Endothelial cell of umbilical vein (primary cell): ENCODE results near the gene ACYP2. TPM values are rescaled to one million over a fixed set of nuclear protein-coding genes. Genes with fewer than 3 reads are reported as not detected.

ENCODE experiments used
- BruUV-seq: library from RNA; stranded (reverse); fragments of 400-500 nt; replicated peaks from 2 replicates; lab custom pipeline; 2021; lab: Mats Ljungman, UMichigan
- CTCF ChIA-PET: fragments of 300-600, 350-600 bp; sonication (Branson Sonifier 250); formaldehyde crosslinking; loops from one replicate; lab custom pipeline; 2021; ENCODE audit warnings: antibody characterized with exemption, inconsistent platforms; lab: Charles Lee
- POLR2A ChIA-PET: fragments of 300-600, 350-600 bp; sonication (Branson Sonifier 250); formaldehyde crosslinking; loops from one replicate; lab custom pipeline; 2021; ENCODE audit warnings: antibody characterized with exemption, inconsistent platforms; lab: Charles Lee
- DNase-seq: peaks from one replicate; pipeline ENCODE4 v3.0.0-alpha.2; 2011; ENCODE audit warnings: low read depth, low spot score
- FAIRE-seq: peaks from 2 replicates; lab custom pipeline; 2011; peaks lifted over from hg19 to GRCh38; lab: Jason Lieb, UNC
- H2AFZ ChIP-seq: 2 replicates; pipeline ENCODE4 v1.6.0; 2012; ENCODE audit warnings: low read depth, low read length, control low read depth, inconsistent platforms
- H3K27ac ChIP-seq: 2 replicates; pipeline ENCODE4 v1.5.1; 2011; ENCODE audit warnings: low read depth, mild to moderate bottlenecking, control low read depth, low read length, moderate library complexity; ENCODE audit not compliant: insufficient read depth
- H3K27me3 ChIP-seq, 2 experiments: 2 replicates each; pipeline versions ENCODE4 v1.6.0 to v1.6.1; 2011; ENCODE audit warnings: low read length in 2 of 2, mixed read lengths in 1 of 2; ENCODE audit not compliant: control insufficient read depth in 2 of 2, insufficient read depth in 2 of 2
- H3K36me3 ChIP-seq, 2 experiments: 2 replicates in 1 of 2; 3 replicates in 1 of 2; pipeline ENCODE4 v1.5.1; 2011; ENCODE audit warnings: low read length in 2 of 2, mild to moderate bottlenecking in 1 of 2, moderate library complexity in 1 of 2; ENCODE audit not compliant: control insufficient read depth in 2 of 2, insufficient read depth in 2 of 2; ENCODE audit errors: extremely low read depth in 1 of 2
- H3K4me1 ChIP-seq: 3 replicates; pipeline ENCODE4 v1.5.1; 2011; ENCODE audit warnings: mild to moderate bottlenecking, low read length; ENCODE audit not compliant: control insufficient read depth, insufficient read depth; ENCODE audit errors: extremely low read depth
- H3K4me2 ChIP-seq: 2 replicates; pipeline ENCODE4 v1.6.1; 2011; ENCODE audit warnings: low read length, control low read depth, mixed read lengths; ENCODE audit not compliant: insufficient read depth
- H3K4me3 ChIP-seq, 3 experiments: fragments of 200-600 bp in 1 of 3; sonication (generic), shearing (Covaris generic) in 1 of 3; replicated peaks in 1 of 3; 2 replicates each; pipeline ENCODE4 v1.5.1; 2011 to 2016; ENCODE audit warnings: control low read depth in 3 of 3, low read length in 3 of 3, mild to moderate bottlenecking in 2 of 3, inconsistent platforms in 1 of 3, low read depth in 1 of 3, moderate library complexity in 1 of 3; ENCODE audit not compliant: insufficient read depth in 1 of 3
- H3K79me2 ChIP-seq: 2 replicates; pipeline ENCODE4 v1.6.0; 2012; ENCODE audit warnings: low read length, inconsistent platforms; ENCODE audit not compliant: control insufficient read depth, insufficient read depth
- H3K9ac ChIP-seq: replicated peaks from 2 replicates; pipeline ENCODE3; 2011; ENCODE audit warnings: low read length, control low read depth; ENCODE audit not compliant: insufficient read depth; ENCODE audit errors: extremely low read depth
- H3K9me1 ChIP-seq: replicated peaks from 3 replicates; pipeline ENCODE4 v1.6.0; 2011; ENCODE audit warnings: mild to moderate bottlenecking, low read length; ENCODE audit not compliant: control insufficient read depth, insufficient read depth; ENCODE audit errors: extremely low read depth
- H3K9me3 ChIP-seq: replicated peaks from 2 replicates; pipeline ENCODE4 v1.5.1; 2012; ENCODE audit warnings: low read length, inconsistent platforms; ENCODE audit not compliant: control insufficient read depth, insufficient read depth
- H4K20me1 ChIP-seq: replicated peaks from 2 replicates; pipeline ENCODE3; 2011; ENCODE audit warnings: mild to moderate bottlenecking, low read length; ENCODE audit not compliant: control insufficient read depth, insufficient read depth; ENCODE audit errors: extremely low read depth
- CTCF ChIP-seq, 2 donors: IDR thresholded peaks; 1 replicate in 1 of 2; 2 replicates in 1 of 2; pipeline ENCODE4 v1.5.1; 2011; ENCODE audit warnings: low read length in 2 of 2, mild to moderate bottlenecking in 2 of 2, moderate library complexity in 2 of 2, control low read depth in 1 of 2, inconsistent platforms in 1 of 2, low read depth in 1 of 2; ENCODE audit not compliant: insufficient read depth in 1 of 2; ENCODE audit errors: extremely low read depth in 1 of 2
- EZH2 ChIP-seq: IDR thresholded peaks from 2 replicates; pipeline ENCODE4 v1.6.1; 2012; ENCODE audit warnings: borderline replicate concordance, low read depth, mild to moderate bottlenecking, moderate library complexity, low read length, inconsistent platforms; ENCODE audit not compliant: severe bottlenecking
- FOS ChIP-seq: IDR thresholded peaks from 2 replicates; pipeline ENCODE4 v1.6.1; 2011; ENCODE audit warnings: mild to moderate bottlenecking, low read length, moderate library complexity, borderline replicate concordance; ENCODE audit not compliant: insufficient read depth
- GATA2 ChIP-seq: IDR thresholded peaks from 2 replicates; pipeline ENCODE4 v1.7.0; 2011; ENCODE audit warnings: low read depth, mild to moderate bottlenecking, moderate library complexity, mixed read lengths, low read length; ENCODE audit not compliant: insufficient read length, insufficient read depth
- JUN ChIP-seq: IDR thresholded peaks from 2 replicates; pipeline ENCODE4 v1.6.1; 2011; ENCODE audit warnings: borderline replicate concordance, low read depth; ENCODE audit not compliant: insufficient read length, insufficient read depth
- MAX ChIP-seq: IDR thresholded peaks from 2 replicates; pipeline ENCODE4 v1.6.1; 2011; ENCODE audit not compliant: insufficient read depth, insufficient read length
- MYC ChIP-seq: IDR thresholded peaks from one replicate; pipeline ENCODE4 v1.6.1; 2011; ENCODE audit warnings: mild to moderate bottlenecking, low read depth, low read length
- POLR2A ChIP-seq: IDR thresholded peaks from 2 replicates; pipeline ENCODE4 v1.6.1; 2012; ENCODE audit warnings: low read depth, mild to moderate bottlenecking, control low read depth, low read length
- POLR2AphosphoS5 ChIP-seq: IDR thresholded peaks from 2 replicates; pipeline ENCODE4 v1.6.1; 2012; ENCODE audit warnings: low read depth, mild to moderate bottlenecking, control low read depth, low read length, moderate library complexity; ENCODE audit not compliant: insufficient read depth
- dilution Hi-C: fragments of 300-500 bp; cut with MboI; formaldehyde crosslinking; loops from one replicate; pipeline ENCODE4 v1.15.0; 2019; ENCODE audit warnings: low sequenced_read_pairs; ENCODE audit not compliant: extremely low pct_ligation_motif_present
- intact Hi-C: fragments of 100-400 bp; cut with micrococcal nuclease; formaldehyde crosslinking; loops from one replicate; pipeline ENCODE4 v1.10.0; 2022
- polyA plus RNA-seq, 4 experiments: library from polyadenylated mRNA; depleted of rRNA in 3 of 4; stranded (reverse) in 3 of 4; unstranded in 1 of 4; fragments of >200 nt; gene quantifications; 2 replicates each; pipeline versions ENCODE4 v1.2.1 to v1.2.3, GENCODE V29; 2011 to 2012; ENCODE audit warnings: missing spikeins in 1 of 4
- total RNA-seq: library from RNA; stranded (reverse); gene quantifications from 2 replicates; pipeline ENCODE4 v1.2.3, GENCODE V29; 2021

ACYP2 gene
- total and polyA plus RNA-seq, 2 donors (not counting 3 experiments of a cell fraction or from before 2014, with no cell fraction given) = 3.9 to 7.9 TPM

- dilution Hi-C loops = no loop called here
These were observed 220.9 kb downstream of the ACYP2 start for GRCh38 chr2:54336136-54336976.

GRCh38 chr2:54336977-54337255 lies 221.5 kb downstream of the ACYP2 start:
- no peaks in the 10 kb centered on the region for H4K20me1 ChIP-seq
- H3K9me1 ChIP-seq = no peaks in the 10 kb centered on the region
- no peaks in the 10 kb centered on the region for H3K4me1 ChIP-seq
- no peak overlapping the region for H3K27ac ChIP-seq
- FAIRE-seq = no peak
- no peak overlapping the region for H3K9ac ChIP-seq
- no peaks in the 10 kb centered on the region for H3K36me3 ChIP-seq
- no peak for TF ChIP-seq EZH2
- no peak for TF ChIP-seq JUN
- no peak for TF ChIP-seq FOS
- no peak for TF ChIP-seq MYC
- no peak for TF ChIP-seq POLR2AphosphoS5
- TF ChIP-seq CTCF (IDR thresholded peaks at IDR 0.05; ENCODE audit: extremely low read depth in 1 of 2, insufficient read depth in 1 of 2, low read depth in 1 of 2, low read length in 2 of 2) = no peak
- TF ChIP-seq GATA2 = no peak
- TF ChIP-seq POLR2A = no peak
- TF ChIP-seq MAX = no peak
- BruUV-seq = no TSS peak
- no peaks in the 10 kb centered on the region for H3K9me3 ChIP-seq
- no peak for DNase-seq
- CTCF ChIA-PET = interaction anchor here (0.5 to 2.3 kb wide), 8 partner anchors 13 to 166 kb away, joined by 3 to 8 read pairs (median 4); no protein-coding TSS in a partner anchor
- H3K4me2 ChIP-seq = no peak overlapping the region
- no peaks in the 10 kb centered on the region for H3K79me2 ChIP-seq
- intact Hi-C loops = no loop called here
- dilution Hi-C loops = no loop called here
- H2AFZ ChIP-seq = no peak overlapping the region
- no peak overlapping the region for H3K4me3 ChIP-seq
- H3K27me3 ChIP-seq = peaks cover 0 to 3% of the 10 kb centered on the region in 2 experiments
- POLR2A ChIA-PET = no interaction called here

More at GRCh38 chr2:54336136-54336976, 220.9 kb downstream of the ACYP2 start:
- H3K4me1 ChIP-seq = no peaks in the 10 kb centered on the region
- BruUV-seq = no TSS peak
- H3K9me1 ChIP-seq = no peaks in the 10 kb centered on the region
- no peaks in the 10 kb centered on the region for H3K36me3 ChIP-seq
- H3K27ac ChIP-seq = no peak overlapping the region
- TF ChIP-seq FOS (no peak), EZH2 (no peak), JUN (no peak), MYC (no peak)
- H2AFZ ChIP-seq = no peak overlapping the region
- ChIA-PET CTCF (interaction anchor here (0.5 to 2.3 kb wide), 10 partner anchors 12 to 167 kb away, joined by 3 to 8 read pairs (median 4); no protein-coding TSS in a partner anchor), POLR2A (no interaction called here)
- intact Hi-C loops = no loop called here
- H3K79me2 ChIP-seq = no peaks in the 10 kb centered on the region
- no peak overlapping the region for H3K4me2 ChIP-seq
- H3K9me3 ChIP-seq = no peaks in the 10 kb centered on the region
- no peak overlapping the region for H3K9ac ChIP-seq
- DNase-seq (no peak), FAIRE-seq (no peak)
- no peak overlapping the region for H3K4me3 ChIP-seq
- H3K27me3 ChIP-seq = peaks cover 0 to 3% of the 10 kb centered on the region in 2 experiments
- no peaks in the 10 kb centered on the region for H4K20me1 ChIP-seq
